HepG2 (cell line): Measurements from ENCODE around the gene ADCY7. TPM values are rescaled to one million over a fixed set of nuclear protein-coding genes. Genes with fewer than 3 reads are reported as not detected.

Experiments used
- DZIP1 ChIP-seq: sonication (generic); formaldehyde crosslinking; IDR thresholded peaks from 2 replicates; pipeline ENCODE4 v1.5.0; 2020; ENCODE audit warnings: mild to moderate bottlenecking, missing genetic modification reagents
- IRF9 ChIP-seq: sonication (generic); formaldehyde crosslinking; IDR thresholded peaks from 2 replicates; pipeline ENCODE4 v1.8.0; 2022; ENCODE audit warnings: missing genetic modification reagents, mild to moderate bottlenecking, borderline replicate concordance
- ZFX ChIP-seq: sonication (generic); formaldehyde crosslinking; IDR thresholded peaks from 2 replicates; pipeline ENCODE4 v1.4.0; 2020; ENCODE audit warnings: mild to moderate bottlenecking, low read depth, missing genetic modification reagents, moderate library complexity
- ZNF609 ChIP-seq: sonication (generic); formaldehyde crosslinking; IDR thresholded peaks from 2 replicates; pipeline ENCODE4 v1.4.0; 2020; ENCODE audit warnings: mild to moderate bottlenecking, missing genetic modification reagents, borderline replicate concordance
- polyA plus RNA-seq, 8 experiments: library from polyadenylated mRNA; depleted of rRNA in 3 of 8; stranded (reverse) in 7 of 8; unstranded in 1 of 8; fragments of >200 nt; fragmentation: Illumina TruSeq in 4 of 8; extraction: Trizol in 4 of 8; gene quantifications; 2 replicates each; pipeline versions ENCODE4 v1.2.1 to v1.2.3, GENCODE V29; 2011 to 2016; ENCODE audit warnings: low read depth in 4 of 8, missing spikeins in 1 of 8, mixed read lengths in 1 of 8; ENCODE audit not compliant: insufficient read depth in 1 of 8
- total RNA-seq, 5 experiments: library from RNA; depleted of rRNA; stranded (reverse); fragments of >200 nt; fragmentation: Illumina TruSeq; extraction: Trizol; gene quantifications; 2 replicates each; pipeline ENCODE4 v1.2.3, GENCODE V29; 2016; ENCODE audit warnings: low read depth in 1 of 5

Gene ADCY7
- total and polyA plus RNA-seq, 2 of the 13 experiments (the other 11 are each of a cell fraction or from before 2014, with no cell fraction given) = 2.2 to 4.3 TPM

- TF ChIP-seq IRF9 (0 out of 2 replicates have a peak, but pooled peaks have one; percentile 5), DZIP1 (CRISPR knock-in tag) (peak; percentile 40; the same call in 1 of the 2 replicates), ZFX (CRISPR knock-in tag) (no peak), ZNF609 (0 out of 2 replicates have a peak, but pooled peaks have one; percentile 16)
Measured at GRCh38 chr16:50293041-50293783, 26.9 kb downstream of the ADCY7 start (continued).
